Neural crest cell (in vitro differentiated cells): ENCODE results near the gene HEATR5A. TPM values are rescaled to one million over a fixed set of nuclear protein-coding genes. Genes with fewer than 3 reads are reported as not detected.
"Not testable (repeated sequence)": the region's sequence is repeated elsewhere in the genome, so short reads cannot be mapped to it uniquely, and the experiment has no call there.

Experiments used
- DNase-seq: peaks from one replicate; pipeline ENCODE4 v3.0.0; 2021; ENCODE audit warnings: low read depth, mixed read lengths, low spot score
- H3K27ac Mint-ChIP-seq: one replicate; pipeline ENCODE4 v1.8.0; 2021; ENCODE audit warnings: mild to moderate bottlenecking, mixed read lengths; ENCODE audit not compliant: unreplicated experiment
- H3K27me3 Mint-ChIP-seq: 2 replicates; pipeline ENCODE4 v1.8.0; 2021; ENCODE audit warnings: low read depth, mild to moderate bottlenecking, mixed read lengths
- H3K36me3 Mint-ChIP-seq: 2 replicates; pipeline ENCODE4 v1.8.0; 2021; ENCODE audit warnings: low read depth, mild to moderate bottlenecking, mixed read lengths
- H3K4me1 Mint-ChIP-seq: 2 replicates; pipeline ENCODE4 v1.8.0; 2021; ENCODE audit warnings: mixed read lengths
- H3K4me3 Mint-ChIP-seq: one replicate; pipeline ENCODE4 v1.8.0; 2021; ENCODE audit warnings: mild to moderate bottlenecking, mixed read lengths
- H3K9me3 Mint-ChIP-seq: 2 replicates; pipeline ENCODE4 v1.8.0; 2021; ENCODE audit warnings: mixed read lengths
- total RNA-seq: library from RNA; stranded (reverse); gene quantifications from 2 replicates; pipeline ENCODE4 v1.2.1, GENCODE V29; 2021
- TF ChIP-seq, protein P1 (sequence below): fragments of 200-600 bp; sonication (generic); conservative IDR thresholded peaks from 2 replicates; pipeline ENCODE4 v1.5.0; 2021; ENCODE audit warnings: antibody characterized with exemption, mild to moderate bottlenecking

HEATR5A gene
- total RNA-seq, 1 donor from 2014 or later: 32.6 TPM

DNA sequence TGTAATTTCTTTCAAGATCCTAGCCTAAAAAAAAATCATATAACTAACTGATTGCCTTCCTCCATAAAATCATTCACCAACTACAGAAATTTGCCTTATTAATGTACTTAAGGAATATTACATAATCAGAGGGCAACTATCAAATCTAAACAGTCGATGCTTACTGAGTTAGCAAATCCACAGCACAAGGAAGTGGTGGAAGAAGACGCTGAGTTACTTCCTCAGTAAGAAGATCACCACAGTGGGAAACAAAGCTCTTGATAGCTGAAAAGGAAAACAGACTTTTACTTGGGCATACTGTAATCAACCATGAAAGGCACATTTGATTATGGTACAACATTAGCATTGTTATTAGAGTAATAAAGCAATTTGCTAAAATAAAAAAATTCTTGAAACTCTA lies 48.7 kb downstream of the HEATR5A start:
- no peak overlapping the region for H3K4me3 Mint-ChIP-seq
- no peak overlapping the region for H3K27ac Mint-ChIP-seq
- H3K9me3 Mint-ChIP-seq: no peaks in the 10 kb centered on the region
- DNase-seq: no peak
- H3K27me3 Mint-ChIP-seq: no peaks in the 10 kb centered on the region
- TF ChIP-seq, protein P1, sequence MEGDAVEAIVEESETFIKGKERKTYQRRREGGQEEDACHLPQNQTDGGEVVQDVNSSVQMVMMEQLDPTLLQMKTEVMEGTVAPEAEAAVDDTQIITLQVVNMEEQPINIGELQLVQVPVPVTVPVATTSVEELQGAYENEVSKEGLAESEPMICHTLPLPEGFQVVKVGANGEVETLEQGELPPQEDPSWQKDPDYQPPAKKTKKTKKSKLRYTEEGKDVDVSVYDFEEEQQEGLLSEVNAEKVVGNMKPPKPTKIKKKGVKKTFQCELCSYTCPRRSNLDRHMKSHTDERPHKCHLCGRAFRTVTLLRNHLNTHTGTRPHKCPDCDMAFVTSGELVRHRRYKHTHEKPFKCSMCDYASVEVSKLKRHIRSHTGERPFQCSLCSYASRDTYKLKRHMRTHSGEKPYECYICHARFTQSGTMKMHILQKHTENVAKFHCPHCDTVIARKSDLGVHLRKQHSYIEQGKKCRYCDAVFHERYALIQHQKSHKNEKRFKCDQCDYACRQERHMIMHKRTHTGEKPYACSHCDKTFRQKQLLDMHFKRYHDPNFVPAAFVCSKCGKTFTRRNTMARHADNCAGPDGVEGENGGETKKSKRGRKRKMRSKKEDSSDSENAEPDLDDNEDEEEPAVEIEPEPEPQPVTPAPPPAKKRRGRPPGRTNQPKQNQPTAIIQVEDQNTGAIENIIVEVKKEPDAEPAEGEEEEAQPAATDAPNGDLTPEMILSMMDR: no peak
- peaks cover 2% of the 10 kb centered on the region for H3K36me3 Mint-ChIP-seq
- no peaks in the 10 kb centered on the region for H3K4me1 Mint-ChIP-seq

DNA sequence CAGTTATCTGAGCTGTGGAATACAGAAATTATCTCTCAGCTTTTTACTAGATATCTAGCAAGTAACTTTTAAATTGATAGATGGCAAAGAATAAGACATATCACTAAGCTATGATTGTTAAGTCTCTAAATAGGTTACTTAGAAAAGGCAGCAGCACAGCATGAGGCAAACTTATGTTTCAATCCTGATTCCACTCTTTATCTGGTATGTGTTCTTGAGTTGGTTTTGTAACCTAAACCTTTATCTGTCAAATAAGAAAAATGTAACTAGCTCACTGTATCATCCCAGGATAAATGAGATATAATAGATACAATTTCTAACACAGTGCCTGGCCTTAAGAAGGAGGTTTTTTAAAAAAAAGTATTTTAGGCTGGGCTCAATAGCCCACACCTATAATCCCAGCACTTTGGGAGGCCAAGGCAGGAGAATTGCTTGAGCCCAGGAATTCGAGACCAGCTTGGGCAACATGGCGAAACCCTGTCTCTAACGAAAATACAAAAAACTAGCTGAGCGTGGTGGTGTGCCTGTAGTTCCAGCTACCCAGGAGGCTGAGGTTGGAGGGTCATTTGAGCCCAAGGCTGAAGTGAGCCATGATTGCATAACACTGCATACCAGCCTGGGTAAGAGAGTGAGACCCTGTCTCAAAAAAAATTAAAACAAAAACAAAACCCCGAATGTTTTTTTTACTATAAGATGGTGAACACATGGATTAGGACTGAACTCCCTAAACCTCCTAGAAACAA lies 56.8 kb downstream of the HEATR5A start:
- Mint-ChIP-seq H3K27me3 (no peaks in the 10 kb centered on the region), H3K9me3 (no peaks in the 10 kb centered on the region), H3K4me1 (no peaks in the 10 kb centered on the region), H3K4me3 (no peak overlapping the region), H3K36me3 (no peaks in the 10 kb centered on the region), H3K27ac (no peak overlapping the region)
- DNase-seq: no peak
- TF ChIP-seq, protein P1: no peak

DNA sequence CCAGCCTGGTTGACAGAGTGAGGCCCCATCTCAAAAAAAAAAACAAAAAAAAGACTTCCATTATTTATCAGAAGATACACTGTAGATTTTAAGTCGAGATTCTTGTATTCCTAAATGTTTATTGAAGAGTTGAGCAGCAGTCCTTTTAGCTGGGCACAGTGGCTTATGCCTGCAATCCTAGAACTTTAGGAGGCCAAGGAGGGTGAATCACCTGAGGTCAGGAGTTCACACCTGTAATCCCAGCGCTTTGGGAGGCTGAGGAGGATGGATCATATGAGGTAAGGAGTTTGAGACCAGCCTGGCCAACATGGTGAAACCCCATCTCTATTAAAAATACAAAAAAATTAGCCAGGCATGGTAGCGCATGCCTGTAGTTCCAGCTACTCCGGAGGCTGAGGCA lies 57.6 kb downstream of the HEATR5A start:
- Mint-ChIP-seq H3K4me1 (no peaks in the 10 kb centered on the region), H3K9me3 (no peaks in the 10 kb centered on the region), H3K4me3 (no peak overlapping the region), H3K36me3 (no peaks in the 10 kb centered on the region), H3K27me3 (no peaks in the 10 kb centered on the region), H3K27ac (no peak overlapping the region)
- TF ChIP-seq, protein P1: no peak
- DNase-seq: no peak

DNA sequence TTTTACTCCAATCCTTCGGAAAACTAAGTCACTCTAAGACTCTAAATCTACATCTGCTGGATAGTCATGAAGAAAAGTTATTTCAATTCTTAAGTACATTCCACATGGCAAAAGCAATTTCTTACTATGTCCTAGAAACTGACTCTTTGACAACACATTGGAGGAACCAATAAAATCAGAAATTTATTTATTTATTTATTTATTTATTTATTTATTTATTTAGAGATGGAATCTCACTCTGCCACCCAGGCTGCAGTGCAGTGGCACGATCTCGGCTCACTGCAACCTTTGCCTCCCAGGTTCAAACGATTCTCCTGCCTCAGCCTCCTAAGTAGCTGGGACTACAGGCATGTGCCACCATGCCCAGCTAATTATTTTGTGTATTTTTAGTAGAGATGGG lies 58.6 kb downstream of the HEATR5A start:
- not testable (repeated sequence) for DNase-seq, H3K4me3 Mint-ChIP-seq, H3K9me3 Mint-ChIP-seq, H3K36me3 Mint-ChIP-seq, H3K4me1 Mint-ChIP-seq, H3K27me3 Mint-ChIP-seq, H3K27ac Mint-ChIP-seq

DNA sequence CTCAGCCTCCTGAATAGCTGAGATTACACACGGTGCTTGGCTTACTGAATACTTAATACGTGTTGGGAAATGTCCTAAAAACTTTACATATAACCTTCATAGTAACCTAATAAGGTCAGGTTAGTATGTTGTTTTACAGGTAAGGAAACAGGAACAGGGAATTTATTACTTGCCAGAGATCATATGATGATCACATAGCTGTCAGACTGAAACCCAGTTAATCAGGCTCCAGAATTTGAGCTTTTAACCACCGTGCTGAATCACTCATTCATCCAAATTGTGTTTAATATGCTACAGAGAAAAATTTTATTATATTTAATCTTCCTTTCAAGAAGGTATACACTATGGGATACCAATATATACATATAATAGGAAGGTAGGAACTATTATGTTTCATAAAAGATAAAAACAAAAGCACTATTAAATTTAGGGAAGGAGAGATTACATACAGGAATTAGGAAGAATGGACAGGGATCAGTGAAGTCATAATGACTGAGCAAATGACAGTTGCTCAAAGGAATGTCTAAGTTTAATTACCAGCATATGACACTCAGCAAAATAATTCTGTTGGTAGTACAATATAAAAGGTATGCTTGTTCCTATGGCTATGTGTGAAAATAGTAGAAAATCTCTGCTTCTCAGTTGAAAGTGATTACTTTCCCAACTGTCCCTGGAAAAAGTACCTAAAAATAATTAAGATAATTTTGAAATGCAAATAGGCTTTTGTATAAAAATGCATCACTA lies 59.3 kb downstream of the HEATR5A start:
- DNase-seq: no peak
- H3K36me3 Mint-ChIP-seq: no peaks in the 10 kb centered on the region
- TF ChIP-seq, protein P1: no peak
- H3K27me3 Mint-ChIP-seq: no peaks in the 10 kb centered on the region
- no peak overlapping the region for H3K27ac Mint-ChIP-seq
- H3K9me3 Mint-ChIP-seq: no peaks in the 10 kb centered on the region
- H3K4me3 Mint-ChIP-seq: no peak overlapping the region
- H3K4me1 Mint-ChIP-seq: no peaks in the 10 kb centered on the region

DNA sequence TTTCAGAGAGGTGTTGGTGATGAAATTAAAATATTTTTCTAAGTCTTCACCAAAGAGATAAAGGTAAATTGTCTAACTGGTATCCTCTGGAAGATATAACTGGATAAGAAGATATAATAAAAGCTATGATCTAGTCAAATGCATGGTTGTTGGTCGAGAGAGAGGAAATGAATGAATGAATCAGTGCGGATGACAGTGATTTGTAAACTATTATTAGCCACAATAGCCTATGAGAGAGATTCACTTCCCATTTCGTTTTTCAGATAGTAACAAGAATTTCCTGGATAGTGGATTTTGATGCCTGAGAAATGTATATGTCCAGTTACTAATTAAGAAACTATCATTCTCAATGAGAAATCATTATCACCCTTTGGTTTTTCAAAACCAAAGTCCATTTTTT lies 63.1 kb downstream of the HEATR5A start:
- H3K9me3 Mint-ChIP-seq: no peaks in the 10 kb centered on the region
- no peaks in the 10 kb centered on the region for H3K27me3 Mint-ChIP-seq
- no peaks in the 10 kb centered on the region for H3K4me1 Mint-ChIP-seq
- DNase-seq: no peak
- no peaks in the 10 kb centered on the region for H3K36me3 Mint-ChIP-seq
- TF ChIP-seq, protein P1: no peak
- no peak overlapping the region for H3K4me3 Mint-ChIP-seq
- no peak overlapping the region for H3K27ac Mint-ChIP-seq
